GM18873 (cell line): ENCODE measurements around the gene GPR15.
"Not testable (repeated sequence)": the region's sequence is repeated elsewhere in the genome, so short reads cannot be mapped to it uniquely, and the experiment has no call there.

Experiments used
- ATAC-seq: cut with Tn5 transposase; IDR thresholded peaks from one replicate; pipeline ENCODE4 v1.9.1; 2021; ENCODE audit warnings: mild to moderate bottlenecking, moderate library complexity, moderate number of reproducible peaks; ENCODE audit not compliant: unreplicated experiment, low FRiP score

Gene GPR15

GRCh38 chr3:98556164-98557130 is 24.7 kb downstream of the GPR15 start:
- ATAC-seq, result peak; percentile 80

- ATAC-seq, result no peak
These were observed 25.7 kb downstream of the GPR15 start for GRCh38 chr3:98557324-98558010.

GRCh38 chr3:98558100-98558827 is 26.5 kb downstream of the GPR15 start:
- ATAC-seq, result no peak

GRCh38 chr3:98559769-98560168 is 28.0 kb downstream of the GPR15 start:
- not testable (repeated sequence) for ATAC-seq

- ATAC-seq, result no peak
These were observed 29.1 kb downstream of the GPR15 start for GRCh38 chr3:98560911-98561310.

- ATAC-seq, result no peak
These were observed 30.1 kb downstream of the GPR15 start for GRCh38 chr3:98561727-98562521.

GRCh38 chr3:98563661-98564281 is 32.0 kb downstream of the GPR15 start:
- peak; percentile 64 for ATAC-seq

GRCh38 chr3:98564282-98565005 is 32.7 kb downstream of the GPR15 start:
- no peak for ATAC-seq

- ATAC-seq, result no peak
These were observed 33.5 kb downstream of the GPR15 start for GRCh38 chr3:98565237-98565643.

- no peak for ATAC-seq
These were observed 34.1 kb downstream of the GPR15 start for GRCh38 chr3:98565843-98566242.

- ATAC-seq, result no peak
These were observed 36.0 kb downstream of the GPR15 start for GRCh38 chr3:98567666-98568270.

- ATAC-seq, result no peak
These were observed 36.6 kb downstream of the GPR15 start for GRCh38 chr3:98568402-98568801.

- ATAC-seq, result peak; percentile 47
These were observed 41.5 kb downstream of the GPR15 start for GRCh38 chr3:98573181-98573728.

- ATAC-seq, result no peak
These were observed 42.4 kb downstream of the GPR15 start for GRCh38 chr3:98574132-98574531.

GRCh38 chr3:98577178-98577895 is 45.6 kb downstream of the GPR15 start:
- no peak for ATAC-seq

- ATAC-seq, result no peak
These were observed 48.9 kb downstream of the GPR15 start for GRCh38 chr3:98580401-98581386.
